Middle frontal gyrus (tissue), 1 donor: ENCODE data around the gene FBXO9.

ENCODE experiments used
- DNase-seq: peaks from one replicate; pipeline ENCODE4 v3.0.0-alpha.2; 2015; ENCODE audit warnings: low spot score; ENCODE audit errors: extremely low spot score

FBXO9 gene

GRCh38 chr6:53133961-53134360 lies 68.8 kb downstream of the FBXO9 start:
- no peak for DNase-seq

- DNase-seq: no peak
Observed at GRCh38 chr6:53134601-53135235, 69.5 kb downstream of the FBXO9 start.

- DNase-seq: no peak
Observed at GRCh38 chr6:53136000-53136609, 70.9 kb downstream of the FBXO9 start.

- DNase-seq: no peak
Observed at GRCh38 chr6:53139841-53140413, 74.7 kb downstream of the FBXO9 start.

- DNase-seq: no peak
Observed at GRCh38 chr6:53142810-53143209, 77.6 kb downstream of the FBXO9 start.

GRCh38 chr6:53143710-53144109 lies 78.5 kb downstream of the FBXO9 start:
- no peak for DNase-seq

GRCh38 chr6:53144802-53145201 lies 79.6 kb downstream of the FBXO9 start:
- DNase-seq: no peak

- DNase-seq: no peak
Observed at GRCh38 chr6:53148684-53149083, 83.5 kb downstream of the FBXO9 start, which contains the start of gene GCM1. Gene GCM1 (minus strand): TSS chr6:53148841. CDS start chr6:53145632, 3,209 bp downstream.
